GM12872 (cell line): ENCODE measurements around the gene CIB4.

Source experiments
- TF ChIP-seq, protein P1 (sequence below): IDR thresholded peaks from 3 replicates; pipeline ENCODE4 v1.5.1; 2011; ENCODE audit warnings: low read depth, mild to moderate bottlenecking, low read length, moderate library complexity; ENCODE audit not compliant: insufficient read depth

The CIB4 gene

DNA sequence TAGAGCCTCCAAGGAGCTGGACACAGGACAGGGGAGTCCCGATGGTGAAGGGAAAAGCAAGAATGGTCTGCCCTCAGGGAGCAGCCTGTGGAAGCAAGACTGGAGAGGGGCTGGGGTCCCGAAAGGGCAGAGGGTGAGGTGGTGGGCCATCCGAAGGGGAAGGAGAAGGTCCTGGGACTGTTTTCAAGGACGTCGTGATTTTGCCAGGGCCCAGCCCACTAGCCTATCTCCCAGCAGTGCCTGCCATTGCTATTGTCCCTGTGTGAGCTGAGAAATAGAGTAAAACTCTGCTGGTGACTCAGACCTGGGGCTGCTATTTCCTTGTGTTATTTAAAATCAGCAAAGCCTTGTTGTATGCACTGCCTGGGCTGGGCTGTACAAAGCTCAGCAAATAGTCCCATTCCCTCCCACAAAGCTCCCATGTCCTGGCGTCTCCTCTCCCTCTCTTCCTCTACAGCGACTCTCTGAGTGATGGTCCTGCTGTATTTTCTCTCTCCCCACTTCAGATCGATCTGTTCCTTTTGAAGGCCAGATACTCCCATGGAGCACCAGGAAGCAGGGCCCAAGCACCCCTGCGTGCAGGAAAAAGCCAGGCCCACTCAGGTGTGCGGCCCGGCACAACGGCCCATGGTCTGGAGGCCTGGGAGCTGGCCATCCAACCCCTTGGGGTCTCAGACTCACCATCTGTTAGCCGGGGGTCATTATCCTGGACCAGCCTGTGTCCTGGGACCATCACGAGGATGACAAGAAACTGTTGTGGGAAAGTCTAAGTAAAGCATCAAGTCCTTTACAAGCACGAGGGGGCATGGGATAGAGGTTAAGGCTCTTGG, 98.3 kb downstream of the CIB4 start:
- TF ChIP-seq, protein P1, sequence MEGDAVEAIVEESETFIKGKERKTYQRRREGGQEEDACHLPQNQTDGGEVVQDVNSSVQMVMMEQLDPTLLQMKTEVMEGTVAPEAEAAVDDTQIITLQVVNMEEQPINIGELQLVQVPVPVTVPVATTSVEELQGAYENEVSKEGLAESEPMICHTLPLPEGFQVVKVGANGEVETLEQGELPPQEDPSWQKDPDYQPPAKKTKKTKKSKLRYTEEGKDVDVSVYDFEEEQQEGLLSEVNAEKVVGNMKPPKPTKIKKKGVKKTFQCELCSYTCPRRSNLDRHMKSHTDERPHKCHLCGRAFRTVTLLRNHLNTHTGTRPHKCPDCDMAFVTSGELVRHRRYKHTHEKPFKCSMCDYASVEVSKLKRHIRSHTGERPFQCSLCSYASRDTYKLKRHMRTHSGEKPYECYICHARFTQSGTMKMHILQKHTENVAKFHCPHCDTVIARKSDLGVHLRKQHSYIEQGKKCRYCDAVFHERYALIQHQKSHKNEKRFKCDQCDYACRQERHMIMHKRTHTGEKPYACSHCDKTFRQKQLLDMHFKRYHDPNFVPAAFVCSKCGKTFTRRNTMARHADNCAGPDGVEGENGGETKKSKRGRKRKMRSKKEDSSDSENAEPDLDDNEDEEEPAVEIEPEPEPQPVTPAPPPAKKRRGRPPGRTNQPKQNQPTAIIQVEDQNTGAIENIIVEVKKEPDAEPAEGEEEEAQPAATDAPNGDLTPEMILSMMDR = no peak

DNA sequence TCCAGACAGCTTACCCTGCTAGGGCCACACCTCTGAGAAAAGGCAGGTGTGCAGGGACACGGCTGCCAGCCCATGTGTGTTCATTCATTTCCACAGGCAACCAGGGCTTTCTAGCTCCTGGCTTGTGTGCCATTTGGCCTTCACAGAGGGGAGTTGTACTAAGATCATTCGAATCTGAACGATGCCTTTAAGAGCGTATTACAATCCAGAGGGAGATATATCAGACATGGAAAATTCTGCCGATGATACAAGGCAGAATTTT, 99.0 kb downstream of the CIB4 start:
- TF ChIP-seq, protein P1 = no peak

DNA sequence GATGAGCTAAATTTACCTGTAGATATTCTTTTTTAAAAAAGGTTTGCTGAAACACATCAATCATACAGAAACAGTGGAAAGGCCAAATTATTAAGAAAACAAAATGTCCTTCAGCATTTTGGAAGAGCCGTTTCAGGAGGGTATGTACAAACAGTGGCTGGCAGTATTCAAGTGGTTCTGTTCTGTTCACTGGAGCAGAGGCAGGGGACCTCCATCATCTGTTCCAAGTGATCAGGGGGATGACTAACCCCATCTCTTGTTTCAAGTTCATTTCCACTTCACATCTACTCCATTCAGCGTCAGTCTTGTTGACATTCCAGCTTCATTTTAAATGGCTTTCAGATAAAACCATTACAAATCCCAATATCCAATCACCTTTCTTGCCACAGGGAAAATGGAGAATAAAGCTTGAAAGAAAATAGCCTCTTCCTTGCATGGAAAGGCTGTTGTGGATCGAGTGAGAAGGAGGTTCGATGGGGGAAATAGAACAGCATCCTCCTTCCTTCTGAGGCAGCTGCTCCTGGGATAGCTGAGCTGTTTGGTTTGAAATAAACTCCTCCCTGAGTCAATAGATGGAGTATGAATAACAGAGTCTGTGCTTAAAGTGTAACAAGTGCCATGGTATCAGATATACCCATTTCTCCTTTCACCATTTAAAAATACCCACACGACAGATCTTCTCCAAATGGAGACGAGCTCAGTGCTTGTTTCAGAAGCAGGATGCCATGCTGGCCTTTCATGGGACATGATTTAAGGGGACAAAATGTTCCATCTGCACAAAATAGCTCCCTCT, 99.6 kb downstream of the CIB4 start:
- TF ChIP-seq, protein P1 = no peak

DNA sequence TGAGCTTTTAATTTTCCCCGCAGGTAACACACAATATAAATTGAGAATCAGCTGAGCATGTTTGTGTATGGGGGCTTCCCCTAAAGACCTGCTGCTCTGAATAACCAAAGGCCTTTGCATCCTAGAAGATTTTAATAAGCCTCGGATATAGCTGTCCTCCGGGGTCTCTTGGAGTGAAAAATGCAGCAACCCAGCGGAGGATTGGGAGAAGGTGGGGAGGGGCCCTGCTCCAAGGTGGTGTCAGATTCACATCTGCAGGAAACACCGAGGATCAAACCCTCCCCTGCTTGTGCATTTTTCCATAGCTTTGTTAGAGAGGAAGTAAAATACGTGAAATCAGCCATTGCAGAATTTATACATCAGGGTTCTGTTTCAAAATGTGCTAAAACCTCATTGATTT, 100.2 kb downstream of the CIB4 start:
- TF ChIP-seq, protein P1 = no peak

DNA sequence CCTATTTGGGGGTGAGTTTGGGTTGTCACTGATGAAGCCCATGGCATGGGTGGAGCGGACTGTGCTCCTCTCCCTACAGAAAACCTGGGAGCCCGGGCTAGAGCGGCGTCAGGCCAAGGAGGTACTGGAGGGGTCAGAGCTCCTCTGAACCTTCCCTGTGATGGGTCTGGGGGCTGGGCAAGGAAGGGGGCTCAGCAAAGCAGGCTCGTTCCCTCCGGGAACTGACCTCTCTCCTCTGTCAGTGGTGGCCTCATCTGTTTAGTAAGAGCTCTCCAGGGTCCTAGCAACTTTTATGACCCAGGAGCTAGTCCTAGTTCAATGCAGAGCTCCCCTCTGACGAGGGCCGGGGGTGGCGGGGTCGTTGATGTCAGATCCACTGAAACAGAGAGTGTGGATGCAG, 100.9 kb downstream of the CIB4 start:
- TF ChIP-seq, protein P1 = no peak

DNA sequence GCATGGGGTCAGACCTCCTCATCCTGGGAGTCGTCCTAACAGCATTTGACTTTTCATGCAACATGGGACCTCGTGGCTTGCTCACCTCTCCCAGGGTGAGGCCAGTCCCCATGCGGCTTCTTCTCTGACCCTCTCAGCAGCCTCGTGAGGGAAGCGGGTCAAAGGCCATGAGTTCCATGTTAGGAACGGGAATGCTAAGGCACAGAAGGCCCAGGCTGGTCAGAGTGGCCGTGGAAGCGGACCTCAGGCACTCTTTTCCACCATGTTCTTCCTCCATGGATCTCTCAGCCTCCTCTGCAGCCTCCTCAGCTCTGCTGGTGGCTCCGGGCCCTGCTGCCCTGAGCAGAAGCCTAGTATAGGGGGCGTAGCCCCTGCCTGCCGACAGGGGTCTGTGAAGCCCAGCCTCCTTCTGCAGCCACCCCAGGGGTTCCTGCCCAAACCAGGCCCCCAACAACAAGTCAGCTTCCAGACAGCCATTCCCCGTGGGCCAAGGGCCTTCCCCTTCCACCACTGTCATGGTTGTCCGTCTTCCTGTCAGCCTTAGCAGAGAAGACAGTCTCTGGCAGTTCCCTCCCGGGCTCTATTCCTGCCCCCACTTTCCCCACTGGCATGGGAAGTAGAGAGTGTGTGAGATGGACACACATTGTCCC, 103.2 kb downstream of the CIB4 start:
- TF ChIP-seq, protein P1 = no peak

DNA sequence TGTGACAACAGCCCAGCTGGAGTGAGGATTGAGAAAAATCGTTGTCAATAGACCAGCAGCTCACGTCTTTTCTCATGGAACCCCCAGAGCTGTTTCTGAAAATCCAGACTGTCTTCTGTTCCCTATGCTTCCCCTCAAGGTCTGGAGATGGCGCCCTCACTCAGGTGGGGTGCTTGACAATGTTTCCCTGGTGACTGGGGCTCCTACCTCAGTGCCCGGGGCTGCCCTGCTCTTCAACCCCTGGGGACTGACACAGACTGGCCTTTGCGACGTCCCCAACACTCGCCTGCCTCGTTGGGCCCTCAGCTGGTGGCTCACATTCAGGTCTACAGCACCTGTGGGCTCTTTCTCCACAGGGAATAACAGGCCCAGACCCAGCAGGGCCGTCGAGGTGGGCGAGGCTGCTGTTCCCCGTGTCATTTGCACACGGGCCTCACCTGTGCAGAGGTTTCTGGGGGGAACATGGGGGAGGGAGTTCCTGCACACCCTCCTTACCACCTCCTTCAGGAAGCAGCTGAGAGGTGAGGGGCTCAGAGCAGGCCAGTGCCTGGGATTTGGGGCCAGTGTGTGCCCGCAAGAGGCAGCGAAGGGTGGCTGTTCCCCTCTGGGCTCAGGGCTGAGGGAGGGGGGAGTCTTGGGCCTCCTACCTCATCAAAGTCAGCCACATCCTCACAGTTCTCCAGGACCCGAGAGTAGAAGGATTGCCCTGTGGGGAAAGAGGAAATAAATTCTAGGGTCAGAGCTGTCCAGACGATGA, 103.9 kb downstream of the CIB4 start:
- TF ChIP-seq, protein P1 = no peak
